Measurements from ENCODE around the gene FRMD4B.

DNA sequence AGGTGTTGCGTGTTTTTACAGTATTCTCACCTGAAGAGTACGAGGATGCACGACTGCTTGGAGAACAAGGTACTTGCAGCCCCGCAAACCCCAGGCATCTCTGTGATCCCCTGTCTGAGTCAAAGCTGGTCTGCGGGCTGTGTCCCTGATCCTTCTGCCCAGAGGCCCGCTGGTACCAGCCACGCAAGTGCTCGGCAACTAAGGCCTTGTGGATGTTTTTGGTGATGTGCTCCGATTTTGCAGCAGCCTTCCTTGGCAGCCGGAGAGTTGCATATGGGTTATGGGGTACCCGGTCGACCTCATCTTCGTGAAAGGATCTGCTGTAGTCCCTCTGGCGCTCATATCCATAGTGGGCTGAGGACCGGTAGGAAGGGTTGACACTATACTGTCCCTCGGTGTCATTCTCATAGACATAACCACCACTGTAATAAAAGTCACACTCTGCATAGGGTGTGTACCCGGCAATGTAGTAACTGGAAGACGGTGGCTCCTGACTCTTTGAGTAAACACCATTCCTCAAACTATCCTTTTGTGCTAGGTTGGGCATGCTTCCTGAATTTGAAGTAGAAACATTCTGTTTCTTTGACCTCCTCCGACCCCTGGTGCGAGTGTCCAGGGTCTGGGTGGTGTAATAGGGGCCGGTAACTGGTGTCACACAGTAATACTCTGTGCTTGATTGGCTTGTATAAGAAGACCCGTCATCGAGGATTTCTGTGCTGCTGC lies 204.9 kb downstream of the FRMD4B start:
- TF ChIP-seq, protein P1, sequence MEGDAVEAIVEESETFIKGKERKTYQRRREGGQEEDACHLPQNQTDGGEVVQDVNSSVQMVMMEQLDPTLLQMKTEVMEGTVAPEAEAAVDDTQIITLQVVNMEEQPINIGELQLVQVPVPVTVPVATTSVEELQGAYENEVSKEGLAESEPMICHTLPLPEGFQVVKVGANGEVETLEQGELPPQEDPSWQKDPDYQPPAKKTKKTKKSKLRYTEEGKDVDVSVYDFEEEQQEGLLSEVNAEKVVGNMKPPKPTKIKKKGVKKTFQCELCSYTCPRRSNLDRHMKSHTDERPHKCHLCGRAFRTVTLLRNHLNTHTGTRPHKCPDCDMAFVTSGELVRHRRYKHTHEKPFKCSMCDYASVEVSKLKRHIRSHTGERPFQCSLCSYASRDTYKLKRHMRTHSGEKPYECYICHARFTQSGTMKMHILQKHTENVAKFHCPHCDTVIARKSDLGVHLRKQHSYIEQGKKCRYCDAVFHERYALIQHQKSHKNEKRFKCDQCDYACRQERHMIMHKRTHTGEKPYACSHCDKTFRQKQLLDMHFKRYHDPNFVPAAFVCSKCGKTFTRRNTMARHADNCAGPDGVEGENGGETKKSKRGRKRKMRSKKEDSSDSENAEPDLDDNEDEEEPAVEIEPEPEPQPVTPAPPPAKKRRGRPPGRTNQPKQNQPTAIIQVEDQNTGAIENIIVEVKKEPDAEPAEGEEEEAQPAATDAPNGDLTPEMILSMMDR (conservative IDR thresholded peaks at IDR 0.05; ENCODE audit: low read length), result no peak
- TF ChIP-seq EZH2phosphoT487 (IDR thresholded peaks at IDR 0.05; ENCODE audit: borderline replicate concordance), result no peak

Data from Loucy (cell line).